GM12875 (cell line): ENCODE measurements around the gene SCUBE1.

Source experiments
- H3K4me3 ChIP-seq: one replicate; pipeline ENCODE4 v1.5.1; 2011; ENCODE audit warnings: low read depth, low read length, control low read depth
- TF ChIP-seq, protein P1 (sequence below): IDR thresholded peaks from 2 replicates; pipeline ENCODE4 v1.5.1; 2011; ENCODE audit warnings: low read depth, mild to moderate bottlenecking, control low read depth, inconsistent platforms, low read length, moderate library complexity, borderline replicate concordance; ENCODE audit not compliant: insufficient read depth

The SCUBE1 gene

DNA sequence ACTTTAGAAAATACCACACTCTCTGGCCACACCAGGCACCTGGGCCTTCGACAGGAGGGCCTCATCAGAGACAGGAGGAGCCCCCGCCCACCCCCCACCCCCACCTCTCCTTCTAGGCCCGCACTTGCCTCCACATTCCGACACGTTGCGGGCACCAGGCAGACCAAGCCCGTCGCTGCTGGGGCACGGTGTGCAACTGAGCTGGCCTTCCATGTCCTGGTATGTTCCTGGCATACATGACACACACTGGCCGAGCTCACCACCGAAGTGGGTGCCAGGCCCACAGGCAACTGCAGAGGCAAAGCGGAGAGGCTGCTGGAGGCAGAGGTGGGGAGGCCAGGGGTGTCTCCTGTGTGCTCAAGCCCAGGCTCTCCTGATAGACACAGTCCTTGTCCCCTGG, 129.2 kb downstream of the SCUBE1 start:
- TF ChIP-seq, protein P1, sequence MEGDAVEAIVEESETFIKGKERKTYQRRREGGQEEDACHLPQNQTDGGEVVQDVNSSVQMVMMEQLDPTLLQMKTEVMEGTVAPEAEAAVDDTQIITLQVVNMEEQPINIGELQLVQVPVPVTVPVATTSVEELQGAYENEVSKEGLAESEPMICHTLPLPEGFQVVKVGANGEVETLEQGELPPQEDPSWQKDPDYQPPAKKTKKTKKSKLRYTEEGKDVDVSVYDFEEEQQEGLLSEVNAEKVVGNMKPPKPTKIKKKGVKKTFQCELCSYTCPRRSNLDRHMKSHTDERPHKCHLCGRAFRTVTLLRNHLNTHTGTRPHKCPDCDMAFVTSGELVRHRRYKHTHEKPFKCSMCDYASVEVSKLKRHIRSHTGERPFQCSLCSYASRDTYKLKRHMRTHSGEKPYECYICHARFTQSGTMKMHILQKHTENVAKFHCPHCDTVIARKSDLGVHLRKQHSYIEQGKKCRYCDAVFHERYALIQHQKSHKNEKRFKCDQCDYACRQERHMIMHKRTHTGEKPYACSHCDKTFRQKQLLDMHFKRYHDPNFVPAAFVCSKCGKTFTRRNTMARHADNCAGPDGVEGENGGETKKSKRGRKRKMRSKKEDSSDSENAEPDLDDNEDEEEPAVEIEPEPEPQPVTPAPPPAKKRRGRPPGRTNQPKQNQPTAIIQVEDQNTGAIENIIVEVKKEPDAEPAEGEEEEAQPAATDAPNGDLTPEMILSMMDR = no peak
- H3K4me3 ChIP-seq = no peak overlapping the region

- TF ChIP-seq, protein P1 = no peak
- no peak overlapping the region for H3K4me3 ChIP-seq
Measured at GRCh38 chr22:43213051-43213450, 130.1 kb downstream of the SCUBE1 start.

DNA sequence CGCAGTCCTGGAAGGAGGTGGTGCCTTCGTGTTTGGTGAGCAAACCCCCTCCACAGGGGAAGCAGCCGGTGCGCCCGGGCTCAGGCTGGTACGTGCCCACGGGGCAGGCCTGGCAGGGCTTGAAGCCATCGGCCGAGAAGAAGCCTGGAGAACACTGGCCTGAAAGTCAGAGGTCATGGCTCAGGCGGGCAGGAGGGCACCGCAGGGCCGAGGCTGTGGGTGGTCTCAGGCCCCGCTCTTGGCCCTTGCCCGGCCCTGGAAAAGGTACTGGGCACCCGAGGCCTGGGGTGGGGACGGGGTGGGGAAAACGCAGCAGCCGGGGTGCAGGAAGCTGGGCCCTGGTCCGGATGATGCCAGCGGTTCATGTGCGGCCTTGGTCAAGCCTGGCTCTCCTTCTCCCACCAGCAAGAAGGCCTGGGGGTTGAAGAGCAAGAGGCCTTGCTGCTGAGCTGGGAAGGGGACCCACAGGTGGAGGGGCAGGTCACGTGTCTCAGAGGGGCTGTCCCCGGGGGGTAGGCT, 130.7 kb downstream of the SCUBE1 start:
- TF ChIP-seq, protein P1 = no peak
- no peak overlapping the region for H3K4me3 ChIP-seq

GRCh38 chr22:43211941-43212433, 131.2 kb downstream of the SCUBE1 start:
- H3K4me3 ChIP-seq = no peak overlapping the region
- TF ChIP-seq, protein P1 = no peak

DNA sequence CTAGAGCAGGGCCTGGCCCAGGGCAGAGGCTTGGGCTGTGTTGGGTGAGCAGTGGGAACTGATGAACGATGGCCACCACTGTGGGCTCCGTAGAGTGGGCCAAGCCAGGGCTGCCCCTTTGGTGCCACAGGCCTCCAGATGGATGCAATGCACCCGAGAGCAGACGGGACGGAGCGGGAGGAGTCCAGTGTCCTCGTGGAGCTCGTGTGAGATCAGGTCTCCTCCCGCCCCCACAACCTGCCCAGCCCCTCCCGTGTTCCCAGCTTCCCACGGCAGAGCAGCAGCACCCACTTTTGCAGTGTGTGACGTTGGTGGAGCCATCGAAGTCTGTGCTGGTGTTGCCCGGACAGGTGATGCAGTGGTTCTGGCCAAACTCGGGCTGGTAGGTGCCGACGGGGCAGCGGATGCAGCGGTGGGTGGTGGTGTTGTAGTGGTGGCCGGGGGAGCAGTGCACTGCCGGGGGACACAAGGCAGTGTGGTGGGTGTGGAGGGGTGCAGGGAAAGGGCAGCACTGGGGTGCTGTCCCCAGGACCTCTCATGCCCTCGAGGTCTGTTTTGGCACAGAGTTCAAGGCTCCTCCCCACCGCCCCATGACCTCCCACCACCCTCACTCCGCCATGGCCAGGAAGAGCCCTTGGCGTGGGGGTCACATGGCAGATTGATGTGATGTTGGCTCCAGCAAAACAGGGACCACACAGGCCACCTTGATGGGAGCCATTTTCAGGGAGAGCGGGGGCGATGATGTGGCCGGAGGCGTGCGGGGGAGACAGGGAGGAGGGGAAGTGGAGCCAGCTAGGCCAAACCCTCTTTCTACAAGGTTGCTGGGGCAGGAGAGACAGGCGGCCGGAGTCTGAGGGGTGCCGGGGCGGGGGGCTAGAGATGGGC, 132.3 kb downstream of the SCUBE1 start:
- TF ChIP-seq, protein P1 = no peak
- no peak overlapping the region for H3K4me3 ChIP-seq

DNA sequence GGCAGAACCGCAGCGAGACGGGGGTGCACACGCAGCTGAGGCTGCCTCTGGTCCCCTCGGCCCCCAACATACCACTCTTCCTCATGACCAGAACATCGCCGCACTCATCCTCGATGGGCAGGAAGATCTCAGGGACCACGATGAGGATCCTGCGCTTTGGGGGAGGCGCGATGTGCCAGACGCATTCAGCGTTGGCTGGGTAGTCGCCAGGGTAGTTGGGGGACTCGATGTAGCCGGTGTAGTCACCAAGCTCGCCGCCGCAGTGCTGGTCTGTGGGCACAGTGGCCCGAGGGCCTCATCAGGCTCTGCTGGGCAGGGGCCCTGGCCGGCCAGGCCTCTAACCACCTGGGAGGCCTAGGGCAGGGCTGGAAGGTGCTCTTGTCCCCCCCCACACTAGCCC, 133.2 kb downstream of the SCUBE1 start:
- TF ChIP-seq, protein P1 = no peak
- no peak overlapping the region for H3K4me3 ChIP-seq

- H3K4me3 ChIP-seq = no peak overlapping the region
- TF ChIP-seq, protein P1 = no peak
Measured at GRCh38 chr22:43209523-43209890, 133.7 kb downstream of the SCUBE1 start.
